NCI-H748 treated with DMSO at 0.1 percent for 48 hours (cell line): ENCODE data around the gene GPR37L1.
"Not testable (repeated sequence)": the region's sequence is repeated elsewhere in the genome, so short reads cannot be mapped to it uniquely, and the experiment has no call there.

Source experiments
- DNase-seq: peaks from one replicate; lab custom pipeline; 2025; lab: John Stamatoyannopoulos, UW

GPR37L1 gene

DNA sequence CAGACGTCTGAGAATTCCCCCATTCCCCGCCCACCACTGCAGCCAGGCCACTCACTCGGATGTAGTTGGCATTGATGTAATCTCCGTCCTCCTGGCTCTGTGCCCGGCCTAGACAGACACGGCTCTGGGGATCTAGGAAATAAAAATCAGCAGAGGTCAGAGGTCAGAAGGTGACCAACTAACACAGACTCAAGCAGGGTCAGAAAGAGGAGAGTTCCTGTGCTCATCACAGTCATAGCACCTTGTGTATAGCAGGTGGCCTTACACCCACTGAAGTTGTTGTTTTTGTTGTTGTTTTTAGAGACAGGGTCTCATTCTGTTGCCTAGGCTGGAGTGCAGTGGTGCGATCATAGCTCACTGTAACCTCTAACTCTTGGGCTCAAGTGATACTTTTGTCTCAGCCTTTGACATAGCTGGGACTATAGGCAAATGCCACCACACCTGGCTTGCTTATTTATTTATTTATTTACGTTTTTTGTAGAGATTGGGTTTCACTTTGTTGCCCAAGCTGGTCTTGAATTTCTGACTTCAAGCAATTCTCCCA is 32.8 kb downstream of the GPR37L1 start:
- DNase-seq: no peak

DNA sequence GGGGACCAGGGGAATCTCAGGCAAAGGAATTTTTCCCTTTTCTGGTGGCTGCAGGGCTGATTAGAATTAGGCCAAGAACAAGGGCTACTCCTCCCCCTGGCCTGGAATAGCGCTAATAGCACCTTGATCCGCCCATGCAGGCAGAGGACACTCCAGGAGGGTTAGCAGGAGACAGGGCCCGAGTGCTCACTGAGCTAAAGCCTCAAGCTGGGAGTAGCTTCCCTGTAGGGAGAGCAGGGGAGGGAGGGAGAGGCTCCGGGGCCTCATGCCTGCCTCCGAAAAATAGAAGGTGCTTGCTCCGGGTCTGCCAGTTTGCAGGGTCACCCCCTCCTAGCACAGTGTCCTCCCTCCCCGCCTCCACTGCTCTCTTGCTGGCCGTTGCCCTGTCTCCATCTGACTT is 33.9 kb downstream of the GPR37L1 start:
- DNase-seq: no peak

DNA sequence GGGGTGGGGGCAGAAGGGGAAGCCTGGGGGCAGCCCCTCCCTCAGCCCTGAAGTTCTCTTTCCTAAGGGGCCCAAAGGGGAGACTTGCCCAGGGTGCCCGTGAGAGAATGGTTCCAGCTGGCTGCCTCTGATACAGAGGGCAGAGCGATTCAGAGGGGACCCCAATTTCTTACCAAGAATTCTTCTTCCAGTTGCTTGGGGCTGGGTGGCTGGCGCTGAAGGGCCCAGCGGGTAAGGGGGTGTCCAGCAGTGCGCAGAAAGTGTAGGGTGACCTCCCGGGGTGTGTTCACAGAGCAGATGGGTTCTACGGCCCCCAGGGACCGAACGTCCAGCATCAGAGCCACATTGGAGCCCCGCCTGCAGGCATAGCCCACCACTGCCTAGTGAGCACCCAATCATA is 35.2 kb downstream of the GPR37L1 start:
- DNase-seq: no peak

DNA sequence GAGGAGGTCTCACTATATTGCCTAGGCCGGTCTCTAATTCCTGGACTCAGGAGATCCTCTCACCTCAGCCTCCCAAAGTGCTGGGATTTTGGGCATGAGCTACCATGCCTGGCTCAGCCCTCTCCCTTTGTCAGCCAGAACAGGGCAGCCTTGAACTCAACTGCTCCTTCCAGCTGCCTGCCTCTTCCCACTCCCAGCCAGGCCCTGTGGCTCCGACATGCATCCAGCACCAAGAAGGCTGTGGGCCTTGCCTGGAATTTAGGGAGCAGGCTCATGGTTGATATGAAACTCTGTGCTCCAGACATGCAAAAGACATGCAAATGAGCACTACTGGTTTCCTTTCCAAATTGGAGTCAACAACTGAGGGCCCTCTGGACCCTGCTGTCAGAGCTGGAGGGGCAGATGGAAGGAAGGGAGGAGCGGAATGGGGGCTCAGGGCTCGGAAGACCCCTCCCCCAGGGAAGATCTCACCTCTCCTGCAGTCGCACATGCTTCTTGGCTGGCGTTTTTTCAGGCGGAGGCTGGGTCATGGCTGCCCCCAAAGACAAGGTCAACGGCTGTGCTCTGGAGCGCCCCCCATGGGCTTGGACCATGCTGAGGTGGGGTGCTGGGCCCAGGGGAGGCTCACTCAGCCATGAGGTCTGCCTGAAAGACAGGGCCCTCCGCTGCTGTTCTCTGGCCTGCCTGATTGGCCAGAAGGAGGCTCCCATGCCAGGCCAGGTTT is 36.3 kb downstream of the GPR37L1 start:
- DNase-seq: no peak

DNA sequence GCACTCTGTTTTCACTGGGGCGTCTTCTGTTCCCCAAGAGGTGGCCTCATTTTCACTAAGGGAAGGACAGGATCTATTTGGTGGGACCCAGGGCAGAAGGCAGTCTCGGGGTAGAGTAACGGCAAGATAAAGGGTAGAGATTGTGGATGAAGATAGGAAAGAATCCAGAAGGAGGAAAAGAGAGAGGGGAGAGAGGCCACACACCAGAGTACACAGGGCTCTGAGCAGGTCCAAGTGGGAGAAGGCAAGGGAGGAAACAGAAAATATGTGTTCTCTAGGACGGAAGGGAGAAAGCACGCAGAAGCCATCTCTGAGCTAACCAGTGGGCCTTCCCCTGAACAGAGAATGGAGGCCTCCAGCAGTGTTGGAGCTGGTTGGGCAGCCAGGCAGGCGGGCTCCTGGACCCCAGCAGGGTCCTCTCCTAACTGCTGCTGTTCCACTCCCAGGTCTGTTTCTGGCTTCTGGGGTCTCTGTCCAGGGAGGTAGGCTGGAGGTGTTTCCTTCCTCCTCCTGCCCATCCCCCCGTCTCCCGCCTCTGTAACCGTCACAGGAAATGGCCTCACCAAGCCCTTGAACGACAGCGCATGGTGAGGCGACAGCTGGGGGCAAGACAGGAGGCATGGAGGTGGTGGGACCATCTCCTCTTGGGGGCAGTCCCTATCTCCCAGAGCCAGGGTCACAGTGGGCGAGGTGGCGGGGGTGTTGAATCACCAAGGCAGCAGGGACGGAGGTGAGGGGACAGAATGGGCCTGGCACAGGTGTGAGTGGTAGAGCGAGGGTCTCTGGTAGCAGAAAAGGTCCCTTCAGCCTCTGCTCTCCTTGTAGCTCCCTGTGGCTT is 37.0 kb downstream of the GPR37L1 start:
- no peak for DNase-seq

DNA sequence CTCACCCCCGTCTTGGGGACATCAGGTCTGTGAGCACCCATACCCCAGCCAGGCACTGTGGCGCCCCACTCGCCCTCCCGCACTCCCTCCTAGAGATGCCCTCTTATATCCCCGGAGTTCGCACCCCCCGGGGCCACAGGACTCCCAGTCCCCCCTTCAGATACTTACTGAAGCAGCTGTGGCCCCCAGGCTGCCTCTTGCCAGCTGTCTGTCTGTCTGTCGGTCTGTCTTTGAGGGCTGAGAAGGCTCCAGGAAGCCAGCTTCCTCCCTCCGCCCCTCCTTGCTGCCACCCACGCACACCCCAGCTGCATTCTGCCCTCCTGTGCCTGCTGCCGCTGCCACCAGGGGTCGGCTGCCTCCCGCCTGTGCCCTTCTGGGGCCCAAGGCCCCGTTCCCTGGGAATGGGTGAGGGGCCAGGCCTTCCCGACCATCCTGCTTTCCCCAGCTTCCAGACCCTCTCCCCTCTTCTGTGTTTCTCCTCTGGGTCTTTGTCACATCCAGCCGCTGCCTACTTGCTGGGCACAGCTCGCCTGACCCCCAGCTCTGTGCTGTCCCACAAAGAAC is 37.7 kb downstream of the GPR37L1 start, which contains the start of gene PTPN7:
TSS of gene PTPN7 (minus strand) at position 226 of the 564 bp plus-strand sequence. CDS start 1,200 bp downstream, outside the sequence.
- DNase-seq: no peak

DNA sequence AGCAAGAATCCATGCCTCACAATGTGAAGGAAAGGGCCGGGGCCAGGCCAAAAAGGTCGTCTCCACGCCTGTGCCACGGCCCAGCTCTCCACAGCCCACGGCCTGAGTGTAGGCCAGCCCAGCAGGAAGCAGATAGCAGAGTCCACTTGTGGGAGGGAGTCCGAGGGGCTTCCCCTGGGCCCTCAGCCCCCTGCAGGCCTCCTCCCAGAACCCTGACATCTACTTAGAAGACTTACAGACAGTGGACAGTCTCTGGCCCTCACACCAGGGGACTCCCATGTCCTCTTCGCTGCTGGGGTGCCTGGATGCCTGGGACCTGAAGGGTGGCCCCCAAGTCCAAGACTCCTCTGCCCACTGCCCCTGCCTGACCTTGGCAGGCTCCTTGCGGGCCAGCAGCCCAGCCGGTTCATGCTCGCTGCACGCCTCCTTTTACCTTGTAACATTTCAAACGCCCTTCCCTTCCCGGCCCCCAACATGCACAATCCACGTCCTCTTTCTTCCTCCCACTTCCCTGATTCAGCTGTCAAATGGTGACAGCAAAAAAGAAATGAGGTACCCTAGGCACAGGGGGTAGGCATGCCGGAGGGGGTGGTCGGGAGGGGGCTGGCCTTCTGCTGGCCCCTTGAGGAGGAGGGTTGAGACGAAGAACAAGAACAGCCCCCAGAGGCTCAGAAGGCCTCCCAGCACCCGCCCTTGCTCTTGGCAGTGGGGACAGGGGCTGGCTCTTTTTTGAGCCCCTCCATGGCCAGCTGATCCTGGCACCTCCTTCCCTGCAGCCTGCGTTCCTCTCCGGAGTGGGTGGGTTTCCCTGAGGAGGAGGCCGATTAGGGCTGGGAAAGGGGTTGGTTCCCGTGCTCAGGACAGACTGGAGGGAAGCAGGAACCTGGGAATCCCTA is 38.7 kb downstream of the GPR37L1 start:
- DNase-seq: no peak

DNA sequence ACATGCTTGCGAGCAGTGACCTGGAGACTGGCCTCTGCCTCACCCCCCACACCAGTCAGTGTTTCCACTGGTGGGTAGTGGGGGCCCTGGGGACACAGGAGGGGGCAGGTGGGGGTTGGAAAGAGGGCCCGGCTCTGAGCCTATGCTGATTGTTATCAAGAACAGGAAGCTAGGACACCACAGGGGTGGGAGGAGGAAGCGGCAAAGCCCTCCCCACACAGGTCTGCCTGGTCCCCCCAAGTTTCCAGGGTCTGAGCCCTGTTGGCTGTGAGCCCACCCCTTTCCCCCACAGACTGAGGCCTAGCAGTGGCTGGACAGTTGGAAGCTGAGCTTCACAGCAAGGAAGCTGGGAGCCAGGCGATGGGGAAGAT is 39.3 kb downstream of the GPR37L1 start:
- no peak for DNase-seq

DNA sequence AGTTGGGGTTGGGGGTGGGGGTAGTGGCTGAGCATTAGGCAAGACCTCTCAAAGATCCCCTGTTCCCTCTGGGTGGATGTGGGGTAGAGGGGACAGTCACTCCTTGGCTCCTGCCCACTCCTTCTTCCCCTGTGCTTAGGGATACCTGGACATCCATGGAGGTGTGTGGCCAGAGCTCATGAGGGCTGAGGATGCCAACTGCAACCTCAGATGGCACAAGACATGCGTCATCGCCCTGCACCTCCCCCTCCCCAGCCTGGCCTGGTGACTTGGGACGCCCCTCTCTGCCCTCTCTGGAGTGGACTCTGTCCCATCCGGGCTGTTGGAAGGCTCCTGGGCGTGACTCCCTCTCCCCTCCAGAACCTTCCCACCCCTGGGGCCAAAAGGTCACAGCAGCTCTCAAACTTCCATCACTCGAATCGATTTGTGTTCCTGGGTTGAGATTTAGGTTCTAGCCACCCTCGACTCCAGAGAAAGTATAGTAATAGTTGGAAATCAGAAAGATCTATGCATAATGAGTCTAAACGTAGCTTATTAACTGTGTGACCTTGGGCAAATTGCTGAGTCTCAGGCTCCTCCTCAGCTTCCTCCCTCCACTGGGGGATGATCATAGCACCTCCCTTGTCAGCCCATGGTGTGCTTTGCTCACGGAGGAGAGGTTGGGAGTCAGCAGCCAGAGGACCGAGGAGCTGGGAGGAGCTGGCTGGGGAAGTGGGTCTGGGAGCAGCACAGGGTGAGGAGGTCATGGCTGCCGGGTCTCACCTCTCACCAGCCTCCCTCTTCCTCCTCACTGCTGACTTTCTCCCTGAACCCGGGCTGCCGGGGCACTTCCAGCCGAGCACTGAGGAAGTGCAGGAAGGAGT is 39.9 kb downstream of the GPR37L1 start:
- DNase-seq: no peak

DNA sequence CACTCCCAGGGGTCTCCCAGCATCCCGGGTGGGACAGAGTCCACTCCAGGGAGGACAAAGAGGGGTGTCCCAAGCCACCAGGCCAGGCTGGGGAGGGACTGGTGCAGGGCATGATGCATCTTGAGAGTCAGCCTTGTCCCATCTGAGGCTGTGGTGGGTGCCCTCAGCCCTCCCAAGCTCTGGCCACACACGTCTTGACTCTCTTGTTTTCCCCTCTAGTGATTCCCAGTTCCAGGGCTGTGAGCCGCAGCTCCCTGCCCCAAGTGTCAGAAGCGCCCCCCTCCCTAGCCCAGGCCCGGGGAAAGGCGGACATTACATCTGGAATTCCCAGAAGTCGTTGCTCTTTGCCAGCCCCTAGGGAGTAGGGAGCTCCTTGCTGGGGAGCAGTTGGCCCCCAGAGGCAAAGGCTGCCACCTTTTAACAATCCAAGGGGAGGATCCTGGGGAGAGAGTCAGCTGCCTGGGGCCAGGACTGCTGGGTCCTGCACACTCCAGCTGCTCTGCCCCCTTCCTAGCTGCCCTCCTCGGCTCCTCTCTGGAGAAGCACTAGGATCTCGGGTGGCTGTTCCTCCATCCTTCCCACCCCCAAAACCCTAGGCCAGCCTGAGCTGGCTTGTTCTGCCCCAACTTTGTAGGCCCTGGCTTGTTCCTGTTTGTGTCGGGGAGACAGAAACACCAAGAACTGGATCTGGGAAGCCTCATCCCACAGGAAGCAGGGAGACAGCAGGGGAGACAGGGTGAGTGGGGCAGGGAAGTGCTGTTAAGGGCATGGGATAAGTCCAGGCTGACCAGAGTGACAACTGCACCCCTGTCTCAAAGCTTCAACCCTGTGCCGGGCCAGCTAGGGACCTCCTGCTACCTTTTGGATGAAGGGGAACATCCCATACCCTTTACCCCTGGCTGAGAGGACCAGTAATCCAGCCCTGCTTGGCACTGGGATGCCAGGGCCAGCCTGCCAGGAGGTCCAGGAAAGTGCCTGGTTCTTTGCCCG is 40.9 kb downstream of the GPR37L1 start:
- no peak for DNase-seq

DNA sequence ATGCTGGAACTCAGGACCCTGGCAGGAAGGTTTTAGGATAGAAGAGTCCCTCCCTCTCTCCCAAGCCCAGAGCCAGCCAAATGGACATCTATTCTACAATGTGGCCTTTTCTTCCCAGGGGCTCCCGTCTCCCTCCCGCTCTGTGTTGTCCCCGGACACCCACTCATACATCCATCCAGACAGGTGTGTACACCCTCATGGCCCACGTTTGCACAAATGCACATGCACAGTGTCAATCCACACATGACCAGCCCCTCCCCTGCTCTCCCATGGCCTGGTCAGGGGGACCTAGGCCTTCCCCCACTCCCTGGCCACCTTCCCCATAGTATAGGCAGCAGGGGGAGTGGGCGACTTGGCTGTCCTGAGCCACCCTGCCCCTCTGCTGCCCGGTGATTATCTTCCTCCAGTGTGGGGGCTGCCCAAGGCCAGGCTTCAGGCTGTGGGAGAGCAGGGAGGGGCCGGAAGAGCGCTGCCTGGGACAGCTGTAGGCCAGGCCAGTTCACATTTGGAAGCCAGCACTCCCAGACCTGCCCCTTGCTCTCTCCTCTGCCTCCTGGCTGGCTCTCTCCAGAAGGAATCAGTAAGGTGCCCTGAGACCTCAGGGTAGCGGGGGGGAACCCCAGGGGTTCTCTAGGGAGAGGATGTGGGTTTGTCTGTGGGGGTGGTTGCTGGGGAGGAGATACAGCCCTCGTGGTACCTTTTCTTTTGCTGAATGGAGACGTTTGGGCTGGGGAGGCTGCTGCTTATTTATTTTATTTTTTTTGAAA is 41.7 kb downstream of the GPR37L1 start:
- DNase-seq: no peak

DNA sequence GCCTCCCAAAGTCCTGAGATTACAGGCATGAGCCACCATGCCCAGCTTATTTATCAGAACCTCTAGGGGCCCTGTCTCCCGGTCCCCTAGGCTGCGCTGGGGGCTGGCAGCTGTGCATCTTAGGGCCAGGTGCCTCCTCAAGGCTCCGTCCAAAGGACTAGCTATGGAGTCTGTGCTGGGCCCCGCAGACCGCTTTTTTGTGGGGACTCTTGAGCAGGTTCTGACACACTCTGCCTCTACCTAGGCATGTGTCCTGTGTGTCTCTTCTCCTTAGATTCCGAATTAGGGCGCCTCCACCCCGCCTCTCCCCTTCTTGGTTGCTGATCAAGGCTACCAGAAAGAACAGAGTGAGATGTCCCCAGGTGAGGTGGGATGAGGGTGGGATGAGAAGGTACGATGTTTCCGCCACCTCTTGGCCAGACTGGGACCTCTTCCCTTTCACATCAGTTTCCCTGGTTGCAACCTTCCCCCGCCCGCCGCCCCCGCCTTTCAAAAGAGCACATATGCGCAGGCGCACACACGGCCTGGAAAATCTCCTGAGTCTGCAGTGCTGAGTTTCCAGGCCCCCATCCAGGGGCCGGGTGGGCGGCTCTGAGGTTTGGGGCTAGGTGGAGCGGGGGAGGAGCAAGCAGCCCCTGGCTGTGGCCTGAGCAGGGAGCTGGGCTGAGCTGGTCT is 42.7 kb downstream of the GPR37L1 start:
- DNase-seq: no peak

DNA sequence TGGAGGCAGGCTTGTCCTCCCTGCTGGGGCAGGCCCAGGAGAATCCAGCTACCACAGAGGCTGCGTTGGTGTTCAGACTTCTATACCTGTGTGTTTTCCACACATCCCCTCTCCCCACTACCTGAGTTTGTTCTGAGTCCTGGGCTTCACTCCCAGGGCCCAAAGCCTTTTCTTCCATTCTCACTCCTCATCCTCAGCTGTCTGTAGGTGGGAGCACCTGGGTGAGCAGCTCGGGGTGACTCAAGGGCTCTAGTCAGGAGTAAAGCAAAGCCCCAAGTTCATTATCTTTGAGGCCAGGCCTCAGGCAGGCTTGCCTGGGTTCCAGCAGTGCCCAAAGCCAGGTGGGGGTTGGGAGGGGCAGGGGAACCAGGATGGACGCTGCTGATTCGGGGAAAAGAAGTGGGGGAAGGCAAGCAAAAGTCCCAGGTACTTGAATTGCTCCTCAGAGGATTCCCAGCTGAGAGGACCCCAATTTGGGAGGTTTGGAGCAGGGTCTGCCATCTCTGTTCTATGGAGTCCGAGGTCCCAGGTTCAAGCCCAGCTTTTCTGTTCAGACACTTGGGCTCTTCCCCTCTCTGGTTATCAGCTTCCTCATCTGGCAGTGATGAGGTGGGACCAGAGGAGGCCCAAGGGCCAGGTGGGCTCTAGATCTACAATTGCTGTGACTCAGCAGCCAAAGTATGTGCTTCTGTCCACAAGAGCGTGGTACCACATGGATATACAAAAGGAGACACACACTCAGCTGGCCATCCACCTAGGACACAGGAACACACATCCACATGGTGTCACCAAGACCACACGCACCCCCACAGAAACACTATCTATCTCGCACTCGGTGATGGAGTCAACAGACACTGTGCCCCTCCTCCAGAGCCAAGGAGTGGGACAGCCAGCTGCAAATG is 43.5 kb downstream of the GPR37L1 start:
- DNase-seq: no peak

DNA sequence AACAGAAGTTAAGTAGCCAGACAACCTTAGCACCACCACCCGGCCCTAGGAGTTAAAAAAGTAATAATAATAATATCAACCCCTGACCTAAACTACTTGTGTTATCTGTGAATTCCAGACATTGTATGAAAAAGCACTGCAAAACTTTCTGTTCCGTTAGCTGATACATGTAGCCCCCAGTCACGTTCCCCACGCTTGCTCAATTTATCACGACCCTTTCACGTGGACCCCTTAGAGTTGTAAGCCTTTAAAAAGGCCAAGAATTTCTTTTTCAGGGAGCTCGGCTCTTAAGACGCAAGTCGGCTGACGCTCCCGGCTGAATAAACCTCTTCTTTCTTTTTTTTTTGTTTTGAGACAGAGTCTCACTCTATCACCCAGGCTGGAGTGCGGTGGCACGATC is 44.3 kb downstream of the GPR37L1 start:
- not testable (repeated sequence) for DNase-seq

DNA sequence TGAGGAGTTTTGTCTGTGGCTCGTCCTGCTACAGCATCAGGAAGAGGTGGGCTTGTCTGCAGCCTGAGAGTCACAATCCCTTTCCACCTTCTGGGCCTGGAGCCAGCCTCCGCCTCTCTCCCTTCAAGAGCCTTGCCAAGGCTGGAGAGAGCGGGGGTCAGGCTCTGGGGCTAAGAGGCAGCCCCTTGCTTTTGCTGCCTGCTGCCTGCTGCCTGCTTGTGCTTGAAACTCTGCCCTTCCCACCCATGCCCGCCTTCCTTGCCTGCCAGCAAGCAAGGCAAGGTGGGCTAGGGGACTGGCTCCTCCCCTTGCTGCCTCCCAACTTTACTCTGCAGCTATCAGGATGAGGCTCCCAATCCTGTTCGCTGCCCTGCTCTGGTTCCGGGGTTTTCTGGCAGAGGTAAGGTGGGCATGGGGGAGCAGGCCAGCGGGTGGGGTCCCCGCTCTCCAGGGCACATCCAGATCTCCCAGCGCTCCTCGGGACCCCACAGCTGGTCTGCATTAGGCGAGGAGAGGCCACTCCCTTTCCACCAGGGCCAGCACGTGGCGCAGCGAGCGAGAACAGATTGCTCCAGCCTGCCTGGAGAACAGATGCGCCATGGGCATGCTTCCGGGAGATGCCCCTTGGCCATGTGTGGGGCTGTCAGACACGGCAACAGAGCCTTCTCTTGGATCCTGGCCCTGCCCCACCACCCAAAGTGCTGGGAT is 45.1 kb downstream of the GPR37L1 start:
- no peak for DNase-seq

DNA sequence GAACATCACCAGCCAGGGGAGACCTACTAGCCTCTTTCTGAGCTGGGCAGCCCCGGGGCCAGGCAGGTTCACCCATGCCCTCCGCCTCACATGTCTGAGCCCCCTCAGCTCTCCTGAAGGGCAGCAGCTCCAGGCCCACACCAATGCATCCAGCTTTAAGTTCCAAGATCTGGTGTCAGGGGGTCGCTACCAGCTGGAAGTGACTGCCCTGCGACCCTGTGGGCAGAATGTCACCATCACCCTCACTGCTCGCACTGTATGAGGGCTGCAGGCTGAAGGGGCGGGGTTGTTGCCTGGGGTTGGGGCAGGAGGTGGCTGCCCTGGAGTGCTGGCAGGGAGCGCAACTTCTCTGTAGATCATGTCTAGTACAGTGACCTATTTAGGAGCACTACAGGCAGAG is 46.1 kb downstream of the GPR37L1 start:
- no peak for DNase-seq
